Skeletal muscle tissue (tissue), 4 donors: ENCODE measurements around the gene PDGFD. TPM values are rescaled to one million over a fixed set of nuclear protein-coding genes. Genes with fewer than 3 reads are reported as not detected.

Experiments
- H3K27ac ChIP-seq: one replicate; pipeline ENCODE4 v1.7.0; 2013; ENCODE audit warnings: mild to moderate bottlenecking, low read depth, low read length, inconsistent platforms
- H3K27me3 ChIP-seq, 3 donors: one replicate each; pipeline ENCODE4 v1.7.0; 2013; ENCODE audit warnings: low read length in 3 of 3; ENCODE audit not compliant: control insufficient read depth in 3 of 3, insufficient read depth in 3 of 3
- H3K36me3 ChIP-seq, 3 donors: one replicate each; pipeline ENCODE4 v1.7.0; 2013; ENCODE audit warnings: low read length in 3 of 3; ENCODE audit not compliant: control insufficient read depth in 3 of 3, insufficient read depth in 3 of 3
- H3K4me1 ChIP-seq, 3 donors: one replicate each; pipeline ENCODE4 v1.7.0; 2013; ENCODE audit warnings: low read length in 3 of 3, mild to moderate bottlenecking in 3 of 3; ENCODE audit not compliant: control insufficient read depth in 3 of 3, insufficient read depth in 3 of 3
- H3K4me3 ChIP-seq, 3 donors: one replicate each; pipeline ENCODE4 v1.7.0; 2013; ENCODE audit warnings: low read length in 3 of 3
- H3K9ac ChIP-seq, 3 donors: one replicate each; pipeline ENCODE4 v1.7.0; 2013; ENCODE audit warnings: low read length in 3 of 3, mild to moderate bottlenecking in 3 of 3, moderate library complexity in 2 of 3, low read depth in 1 of 3
- H3K9me3 ChIP-seq, 3 donors: one replicate each; pipeline ENCODE4 v1.7.0; 2013; ENCODE audit warnings: low read length in 3 of 3; ENCODE audit not compliant: control insufficient read depth in 3 of 3
- total RNA-seq: library from RNA; depleted of rRNA; stranded (reverse); fragments of >200 nt; gene quantifications from one replicate; pipeline ENCODE4 v1.2.3, GENCODE V29; 2014
- donor health status: Osteomylitis.

PDGFD gene
- total RNA-seq, 1 donor from 2014 or later, result 24.0 TPM

- Histone ChIP-seq H3K27ac (no peak overlapping the region), H3K9me3 (no peaks in the 10 kb centered on the region), H3K9ac (no peak overlapping the region), H3K36me3 (no peaks in the 10 kb centered on the region), H3K4me1 (no peaks in the 10 kb centered on the region), H3K4me3 (no peak overlapping the region), H3K27me3 (no peaks in the 10 kb centered on the region)
Measured at GRCh38 chr11:103929170-103929903, 234.6 kb downstream of the PDGFD start.

GRCh38 chr11:103928802-103929161 lies 235.2 kb downstream of the PDGFD start:
- H3K27me3 ChIP-seq, result no peaks in the 10 kb centered on the region
- no peaks in the 10 kb centered on the region for H3K4me1 ChIP-seq
- no peaks in the 10 kb centered on the region for H3K36me3 ChIP-seq
- no peaks in the 10 kb centered on the region for H3K9me3 ChIP-seq
- no peak overlapping the region for H3K9ac ChIP-seq
- no peak overlapping the region for H3K27ac ChIP-seq
- no peak overlapping the region for H3K4me3 ChIP-seq

- H3K4me3 ChIP-seq, result no peak overlapping the region
- no peak overlapping the region for H3K9ac ChIP-seq
- no peak overlapping the region for H3K27ac ChIP-seq
- no peaks in the 10 kb centered on the region for H3K4me1 ChIP-seq
- no peaks in the 10 kb centered on the region for H3K27me3 ChIP-seq
- H3K36me3 ChIP-seq, result no peaks in the 10 kb centered on the region
- no peaks in the 10 kb centered on the region for H3K9me3 ChIP-seq
Measured at GRCh38 chr11:103928040-103928801, 235.7 kb downstream of the PDGFD start.

GRCh38 chr11:103927535-103927934 lies 236.4 kb downstream of the PDGFD start:
- Histone ChIP-seq H3K4me3 (no peak overlapping the region), H3K27me3 (no peaks in the 10 kb centered on the region), H3K27ac (no peak overlapping the region), H3K9ac (no peak overlapping the region), H3K4me1 (no peaks in the 10 kb centered on the region), H3K36me3 (no peaks in the 10 kb centered on the region), H3K9me3 (no peaks in the 10 kb centered on the region)

- no peaks in the 10 kb centered on the region for H3K4me1 ChIP-seq
- no peaks in the 10 kb centered on the region for H3K27me3 ChIP-seq
- H3K4me3 ChIP-seq, result no peak overlapping the region
- H3K36me3 ChIP-seq, result no peaks in the 10 kb centered on the region
- no peak overlapping the region for H3K9ac ChIP-seq
- H3K27ac ChIP-seq, result no peak overlapping the region
- H3K9me3 ChIP-seq, result no peaks in the 10 kb centered on the region
Measured at GRCh38 chr11:103926990-103927389, 237.0 kb downstream of the PDGFD start.

GRCh38 chr11:103924166-103925013 lies 239.6 kb downstream of the PDGFD start:
- H3K27ac ChIP-seq, result no peak overlapping the region
- H3K9ac ChIP-seq, result no peak overlapping the region

GRCh38 chr11:103923451-103923931 lies 240.5 kb downstream of the PDGFD start:
- H3K4me1 ChIP-seq, result no peaks in the 10 kb centered on the region
- no peaks in the 10 kb centered on the region for H3K9me3 ChIP-seq
- H3K27ac ChIP-seq, result no peak overlapping the region
- no peak overlapping the region for H3K4me3 ChIP-seq
- H3K36me3 ChIP-seq, result no peaks in the 10 kb centered on the region
- H3K27me3 ChIP-seq, result no peaks in the 10 kb centered on the region
- H3K9ac ChIP-seq, result no peak overlapping the region

More at GRCh38 chr11:103924166-103925013, 239.6 kb downstream of the PDGFD start:
- no peaks in the 10 kb centered on the region for H3K4me1 ChIP-seq
- no peaks in the 10 kb centered on the region for H3K27me3 ChIP-seq
- H3K9me3 ChIP-seq, result no peaks in the 10 kb centered on the region
- H3K36me3 ChIP-seq, result no peaks in the 10 kb centered on the region
- H3K4me3 ChIP-seq, result no peak overlapping the region

GRCh38 chr11:103920933-103921332 lies 243.0 kb downstream of the PDGFD start:
- Histone ChIP-seq H3K9me3 (peaks cover 0 to 2% (median 0%) of the 10 kb centered on the region in 3 donors), H3K4me1 (no peaks in the 10 kb centered on the region), H3K27ac (no peak overlapping the region), H3K27me3 (no peaks in the 10 kb centered on the region), H3K4me3 (no peak overlapping the region), H3K36me3 (no peaks in the 10 kb centered on the region), H3K9ac (no peak overlapping the region)

- Histone ChIP-seq H3K27me3 (no peaks in the 10 kb centered on the region), H3K9me3 (peaks cover 0 to 2% (median 0%) of the 10 kb centered on the region in 3 donors), H3K4me1 (no peaks in the 10 kb centered on the region), H3K36me3 (no peaks in the 10 kb centered on the region), H3K9ac (no peak overlapping the region), H3K4me3 (no peak overlapping the region), H3K27ac (no peak overlapping the region)
Measured at GRCh38 chr11:103920449-103920848, 243.5 kb downstream of the PDGFD start.
